H9 (cell line): Measurements from ENCODE around the gene RSAD1. TPM values are rescaled to one million over a fixed set of nuclear protein-coding genes. Genes with fewer than 3 reads are reported as not detected.

ENCODE experiments used
- DNase-seq: peaks from one replicate; pipeline ENCODE4 v3.0.0-alpha.2; 2017
- H2AFZ ChIP-seq: one replicate; pipeline ENCODE4 v1.6.1; 2013; ENCODE audit warnings: mild to moderate bottlenecking, low read length, control low read depth, moderate library complexity
- H2AK5ac ChIP-seq: 2 replicates; pipeline ENCODE4 v1.6.1; 2013; ENCODE audit warnings: low read length, control low read depth, mixed read lengths; ENCODE audit not compliant: insufficient read length
- H2BK120ac ChIP-seq: one replicate; pipeline ENCODE4 v1.6.1; 2013; ENCODE audit warnings: low read depth, mild to moderate bottlenecking, low read length, control low read depth, inconsistent platforms; ENCODE audit not compliant: poor library complexity, severe bottlenecking
- H2BK12ac ChIP-seq: 2 replicates; pipeline ENCODE4 v1.6.1; 2013; ENCODE audit warnings: low read length, control low read depth, mixed read lengths, low read depth; ENCODE audit not compliant: insufficient read length
- H2BK15ac ChIP-seq: 2 replicates; pipeline ENCODE4 v1.6.1; 2013; ENCODE audit warnings: low read depth, low read length, control low read depth
- H2BK20ac ChIP-seq: one replicate; pipeline ENCODE4 v1.6.1; 2013; ENCODE audit warnings: low read depth, mild to moderate bottlenecking, low read length, control low read depth, inconsistent platforms; ENCODE audit not compliant: poor library complexity, severe bottlenecking
- H2BK5ac ChIP-seq: 2 replicates; pipeline ENCODE4 v1.6.1; 2013; ENCODE audit warnings: low read length, control low read depth, mixed read lengths; ENCODE audit not compliant: insufficient read length
- H3K14ac ChIP-seq: 2 replicates; pipeline ENCODE4 v1.6.1; 2013; ENCODE audit warnings: low read length, control low read depth; ENCODE audit not compliant: insufficient read depth
- H3K18ac ChIP-seq: 2 replicates; pipeline ENCODE4 v1.6.1; 2013; ENCODE audit warnings: low read depth, mild to moderate bottlenecking, mixed read lengths, low read length, control low read depth; ENCODE audit not compliant: insufficient read length
- H3K23ac ChIP-seq: 2 replicates; pipeline ENCODE4 v1.6.1; 2013; ENCODE audit warnings: low read length, control low read depth, mixed read lengths, low read depth; ENCODE audit not compliant: insufficient read length
- H3K23me2 ChIP-seq: 2 replicates; pipeline ENCODE4 v1.6.1; 2013; ENCODE audit warnings: low read depth, mild to moderate bottlenecking, mixed read lengths, low read length, control low read depth; ENCODE audit not compliant: insufficient read length, poor library complexity, severe bottlenecking
- H3K27ac ChIP-seq: 2 replicates; pipeline ENCODE4 v1.5.1; 2013; ENCODE audit warnings: low read length, control low read depth, mixed read lengths, low read depth; ENCODE audit not compliant: insufficient read length
- H3K27me3 ChIP-seq: 2 replicates; pipeline ENCODE4 v1.6.1; 2013; ENCODE audit warnings: low read length, control low read depth, inconsistent platforms; ENCODE audit not compliant: insufficient read depth
- H3K4ac ChIP-seq: 2 replicates; pipeline ENCODE4 v1.6.1; 2013; ENCODE audit warnings: low read depth, mild to moderate bottlenecking, control low read depth, inconsistent platforms, low read length, moderate library complexity
- H3K4me1 ChIP-seq: 2 replicates; pipeline ENCODE4 v1.6.1; 2013; ENCODE audit warnings: low read length, control low read depth, inconsistent platforms; ENCODE audit not compliant: insufficient read depth
- H3K4me2 ChIP-seq: 2 replicates; pipeline ENCODE4 v1.6.1; 2013; ENCODE audit warnings: low read length, control low read depth, mixed read lengths; ENCODE audit not compliant: insufficient read length, insufficient read depth
- H3K56ac ChIP-seq: 2 replicates; pipeline ENCODE4 v1.6.1; 2013; ENCODE audit warnings: low read depth, mild to moderate bottlenecking, mixed read lengths, low read length, control low read depth; ENCODE audit not compliant: insufficient read length
- H3K79me1 ChIP-seq: 2 replicates; pipeline ENCODE4 v1.6.1; 2013; ENCODE audit warnings: low read depth, mild to moderate bottlenecking, moderate library complexity, low read length, control low read depth, inconsistent platforms; ENCODE audit not compliant: insufficient read depth, poor library complexity, severe bottlenecking
- H3K79me2 ChIP-seq: 2 replicates; pipeline ENCODE4 v1.6.1; 2013; ENCODE audit warnings: low read length, control low read depth, inconsistent platforms; ENCODE audit not compliant: insufficient read depth
- H3K9ac ChIP-seq: 2 replicates; pipeline ENCODE4 v1.6.1; 2013; ENCODE audit warnings: low read length, control low read depth, mixed read lengths; ENCODE audit not compliant: insufficient read length; ENCODE audit errors: extremely low read depth
- H3K9me3 ChIP-seq: one replicate; pipeline ENCODE4 v1.6.1; 2013; ENCODE audit warnings: low read depth, low read length, inconsistent platforms; ENCODE audit not compliant: control insufficient read depth
- H3T11ph ChIP-seq: one replicate; pipeline ENCODE4 v1.6.1; 2013; ENCODE audit warnings: mild to moderate bottlenecking, low read length, control low read depth, inconsistent platforms
- H4K20me1 ChIP-seq: one replicate; pipeline ENCODE4 v1.6.1; 2013; ENCODE audit not compliant: control insufficient read depth, insufficient read length, insufficient read depth
- H4K5ac ChIP-seq: 2 replicates; pipeline ENCODE4 v1.6.1; 2013; ENCODE audit warnings: low read depth, mild to moderate bottlenecking, mixed read lengths, low read length, control low read depth; ENCODE audit not compliant: insufficient read length
- H4K8ac ChIP-seq: replicated peaks from 2 replicates; pipeline ENCODE4 v1.6.1; 2013; ENCODE audit warnings: low read length, control low read depth, mixed read lengths, low read depth; ENCODE audit not compliant: insufficient read length
- H4K91ac ChIP-seq: 2 replicates; pipeline ENCODE4 v1.6.1; 2013; ENCODE audit warnings: low read depth, mild to moderate bottlenecking, moderate library complexity, mixed read lengths, low read length, control low read depth; ENCODE audit not compliant: insufficient read length
- H3K27ac Mint-ChIP-seq, 3 experiments: 2 replicates in 2 of 3; 3 replicates in 1 of 3; pipeline ENCODE4 v1.8.0; 2020 to 2021; ENCODE audit warnings: mixed read lengths in 3 of 3, mild to moderate bottlenecking in 1 of 3, moderate library complexity in 1 of 3
- H3K27me3 Mint-ChIP-seq: 2 replicates; pipeline ENCODE4 v1.8.0; 2021; ENCODE audit warnings: low read depth, mild to moderate bottlenecking, moderate library complexity, mixed read lengths
- H3K36me3 Mint-ChIP-seq, 3 experiments: 2 replicates in 2 of 3; 3 replicates in 1 of 3; pipeline ENCODE4 v1.8.0; 2020 to 2021; ENCODE audit warnings: low read depth in 3 of 3, mixed read lengths in 3 of 3; ENCODE audit not compliant: insufficient read depth in 1 of 3
- H3K4me1 Mint-ChIP-seq, 2 experiments: 2 replicates each; pipeline ENCODE4 v1.8.0; 2020; ENCODE audit warnings: mixed read lengths in 2 of 2
- H3K4me3 Mint-ChIP-seq, 2 experiments: 2 replicates in 1 of 2; 3 replicates in 1 of 2; pipeline ENCODE4 v1.8.0; 2020 to 2021; ENCODE audit warnings: mild to moderate bottlenecking in 2 of 2, mixed read lengths in 2 of 2, moderate library complexity in 1 of 2
- H3K9me3 Mint-ChIP-seq, 2 experiments: 2 replicates in 1 of 2; 3 replicates in 1 of 2; pipeline ENCODE4 v1.8.0; 2020; ENCODE audit warnings: mild to moderate bottlenecking in 2 of 2, mixed read lengths in 2 of 2, moderate library complexity in 1 of 2
- CTCF ChIP-seq: fragments of 200-600 bp; sonication (generic); conservative IDR thresholded peaks from 3 replicates; pipeline ENCODE4 v1.8.0; 2021; ENCODE audit warnings: antibody characterized with exemption, mild to moderate bottlenecking
- WGBS: extraction: QIAGEN DNeasy Blood & Tissue Kit; methylation state at CpG from one replicate; pipeline ENCODE4 v1.1.7; 2013; ENCODE audit warnings: missing lambda C conversion rate, low lambda C conversion rate, mixed read lengths; ENCODE audit not compliant: insufficient read length; ENCODE audit errors: extremely low coverage; 5-methylcytosine and 5-hydroxymethylcytosine counted together
- total RNA-seq: library from RNA; stranded (reverse); gene quantifications from 2 replicates; pipeline ENCODE4 v1.2.1, GENCODE V29; 2021

RSAD1 gene
- total RNA-seq, 1 experiment from 2014 or later, result 27.9 TPM

DNA sequence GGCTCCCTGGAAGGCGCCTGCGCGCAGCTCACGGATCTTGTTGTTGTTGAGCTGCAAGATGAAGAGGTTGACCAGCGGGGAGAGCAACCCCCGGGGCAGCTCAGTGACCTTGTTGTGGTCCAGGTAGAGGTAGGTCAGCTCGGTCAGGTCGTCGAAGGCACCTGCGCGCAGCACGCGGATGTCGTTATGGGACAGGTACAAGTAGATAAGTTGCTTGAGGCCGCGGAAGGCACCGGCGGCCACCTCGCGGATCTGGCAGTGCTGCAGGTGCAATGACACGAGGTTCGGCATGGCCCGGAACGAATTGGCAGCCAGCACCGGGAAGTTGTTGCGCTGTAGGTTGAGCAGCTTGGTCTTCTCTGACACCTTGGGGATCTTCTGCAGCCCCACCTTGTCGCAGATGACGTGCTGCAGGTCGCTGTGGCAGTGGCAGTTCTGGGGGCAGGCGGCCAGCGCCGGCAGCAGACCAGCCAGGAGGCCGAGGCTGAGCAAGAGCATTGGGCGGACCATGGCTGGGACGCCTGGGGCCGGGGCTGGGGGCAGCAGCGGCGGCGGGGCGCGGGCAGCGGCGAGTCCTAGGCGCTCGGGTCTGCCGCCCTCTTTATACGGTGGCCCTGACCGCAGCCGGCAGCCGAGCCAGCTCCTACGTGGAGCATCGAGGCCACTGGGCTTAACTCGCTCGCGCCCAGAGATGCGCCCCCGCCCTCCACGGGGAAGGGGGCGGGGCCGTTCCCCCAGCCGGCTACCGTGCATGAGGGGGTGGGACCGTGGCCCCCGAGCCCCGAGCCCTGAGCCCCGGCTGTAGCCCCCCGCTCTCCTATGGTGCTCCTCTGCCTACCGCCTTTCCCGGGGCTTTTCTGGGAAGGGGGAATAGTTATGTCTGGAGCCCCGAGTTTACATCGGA, 10.1 kb upstream of the RSAD1 start, which contains the start of gene CHAD:
TSS of gene CHAD (minus strand) at position 577 of the 904 bp plus-strand sequence. CDS start at position 510, 67 bp downstream.
- Mint-ChIP-seq H3K36me3 (peaks cover 0 to 4% (median 2%) of the 10 kb centered on the region in 3 experiments; a peak in 5 of 7 replicates), H3K4me3 (peak within 1 kb of the TSS; percentile 49 to 79), H3K27me3 (peaks cover 39% of the 10 kb centered on the region), H3K9me3 (no peaks in the 10 kb centered on the region), H3K4me1 (peaks cover 16 to 28% of the 10 kb centered on the region in 2 experiments), H3K27ac (no peak within 1 kb of the TSS; a peak in 1 of 7 replicates)
- peak; percentile 61 for DNase-seq
- no peaks in the 10 kb centered on the region for H3K79me2 ChIP-seq
- no peak within 1 kb of the TSS for H4K8ac ChIP-seq
- H3K14ac ChIP-seq, result no peak within 1 kb of the TSS; the same call in 1 of the 2 replicates
- H3K4ac ChIP-seq, result no peak within 1 kb of the TSS
- H3K4me2 ChIP-seq, result peak within 1 kb of the TSS; percentile 56
- no peaks in the 10 kb centered on the region for H3K79me1 ChIP-seq
- H3K9ac ChIP-seq, result no peak within 1 kb of the TSS
- no peak within 1 kb of the TSS for H3K27ac ChIP-seq
- H3K27me3 ChIP-seq, result peaks cover 12% of the 10 kb centered on the region; the same call in 1 of the 2 replicates
- H3K18ac ChIP-seq, result no peak within 1 kb of the TSS
- WGBS, result no CpG with 5 or more reads among the region's 71 CpGs
- H2AK5ac ChIP-seq, result no peak within 1 kb of the TSS
- H2BK20ac ChIP-seq, result no peak within 1 kb of the TSS
- H4K91ac ChIP-seq, result no peak within 1 kb of the TSS
- no peak within 1 kb of the TSS for H2BK120ac ChIP-seq
- no peak within 1 kb of the TSS for H2BK12ac ChIP-seq
- H2BK5ac ChIP-seq, result no peak within 1 kb of the TSS
- H4K5ac ChIP-seq, result no peak within 1 kb of the TSS
- peaks cover 2% of the 10 kb centered on the region for H3K23me2 ChIP-seq
- H3K23ac ChIP-seq, result no peak within 1 kb of the TSS
- no peak within 1 kb of the TSS for H3T11ph ChIP-seq
- no peak for TF ChIP-seq CTCF
- H3K56ac ChIP-seq, result no peak within 1 kb of the TSS
- no peak within 1 kb of the TSS for H2BK15ac ChIP-seq
- peaks cover 3% of the 10 kb centered on the region; the same call in 1 of the 2 replicates for H3K4me1 ChIP-seq
- no peaks in the 10 kb centered on the region for H3K9me3 ChIP-seq
- no peak within 1 kb of the TSS for H2AFZ ChIP-seq
- H4K20me1 ChIP-seq, result no peaks in the 10 kb centered on the region
